ENCODE measurements around the gene GALNT16.

DNA sequence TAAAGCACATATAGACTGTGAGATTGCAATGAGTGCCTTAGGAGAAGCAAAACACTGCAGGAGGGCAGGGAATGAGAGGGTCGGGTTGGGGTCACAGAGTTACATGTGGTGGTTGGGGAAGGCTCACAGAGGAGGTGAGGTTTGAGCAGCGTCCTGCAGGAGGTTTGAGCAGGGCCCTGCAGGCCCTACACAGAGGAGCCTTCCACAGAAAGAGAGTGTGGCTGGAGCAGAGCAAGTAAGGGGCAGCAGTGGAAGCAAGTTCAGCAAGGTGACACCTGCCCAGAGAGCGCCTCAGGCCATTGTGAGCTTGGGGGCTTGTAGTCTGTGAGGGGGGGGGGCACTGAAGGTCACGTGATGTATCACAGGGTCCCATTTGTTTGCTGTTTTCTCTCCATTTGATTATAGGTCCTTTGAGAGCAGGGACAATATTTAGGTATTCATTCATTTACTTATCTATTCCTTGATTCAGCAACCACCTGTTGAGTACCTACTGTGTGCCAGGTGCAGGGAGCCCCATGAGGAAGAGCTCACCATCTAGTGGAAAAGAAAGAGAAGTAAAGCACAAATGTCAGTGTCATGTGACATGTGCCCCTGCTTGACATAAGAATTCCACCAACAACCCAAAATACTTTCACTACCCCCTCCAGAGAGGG is 56.6 kb downstream of the GALNT16 start:
- TF ChIP-seq POLR2A (IDR thresholded peaks at IDR 0.05): no peak
- TF ChIP-seq, protein P1, sequence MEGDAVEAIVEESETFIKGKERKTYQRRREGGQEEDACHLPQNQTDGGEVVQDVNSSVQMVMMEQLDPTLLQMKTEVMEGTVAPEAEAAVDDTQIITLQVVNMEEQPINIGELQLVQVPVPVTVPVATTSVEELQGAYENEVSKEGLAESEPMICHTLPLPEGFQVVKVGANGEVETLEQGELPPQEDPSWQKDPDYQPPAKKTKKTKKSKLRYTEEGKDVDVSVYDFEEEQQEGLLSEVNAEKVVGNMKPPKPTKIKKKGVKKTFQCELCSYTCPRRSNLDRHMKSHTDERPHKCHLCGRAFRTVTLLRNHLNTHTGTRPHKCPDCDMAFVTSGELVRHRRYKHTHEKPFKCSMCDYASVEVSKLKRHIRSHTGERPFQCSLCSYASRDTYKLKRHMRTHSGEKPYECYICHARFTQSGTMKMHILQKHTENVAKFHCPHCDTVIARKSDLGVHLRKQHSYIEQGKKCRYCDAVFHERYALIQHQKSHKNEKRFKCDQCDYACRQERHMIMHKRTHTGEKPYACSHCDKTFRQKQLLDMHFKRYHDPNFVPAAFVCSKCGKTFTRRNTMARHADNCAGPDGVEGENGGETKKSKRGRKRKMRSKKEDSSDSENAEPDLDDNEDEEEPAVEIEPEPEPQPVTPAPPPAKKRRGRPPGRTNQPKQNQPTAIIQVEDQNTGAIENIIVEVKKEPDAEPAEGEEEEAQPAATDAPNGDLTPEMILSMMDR (IDR thresholded peaks at IDR 0.05): no peak
